Stimulated activated CD4-positive, alpha-beta T cell treated with anti-CD3 and anti-CD28 coated beads, Interleukin-1b, Interleukin-23, amount 100 ng/mL, for 48 hours (primary cell): ENCODE data around the gene ANKS3.

Experiments used
- DNase-seq: peaks from one replicate; pipeline ENCODE4 v3.0.0-alpha.2; 2020

ANKS3 gene

DNA sequence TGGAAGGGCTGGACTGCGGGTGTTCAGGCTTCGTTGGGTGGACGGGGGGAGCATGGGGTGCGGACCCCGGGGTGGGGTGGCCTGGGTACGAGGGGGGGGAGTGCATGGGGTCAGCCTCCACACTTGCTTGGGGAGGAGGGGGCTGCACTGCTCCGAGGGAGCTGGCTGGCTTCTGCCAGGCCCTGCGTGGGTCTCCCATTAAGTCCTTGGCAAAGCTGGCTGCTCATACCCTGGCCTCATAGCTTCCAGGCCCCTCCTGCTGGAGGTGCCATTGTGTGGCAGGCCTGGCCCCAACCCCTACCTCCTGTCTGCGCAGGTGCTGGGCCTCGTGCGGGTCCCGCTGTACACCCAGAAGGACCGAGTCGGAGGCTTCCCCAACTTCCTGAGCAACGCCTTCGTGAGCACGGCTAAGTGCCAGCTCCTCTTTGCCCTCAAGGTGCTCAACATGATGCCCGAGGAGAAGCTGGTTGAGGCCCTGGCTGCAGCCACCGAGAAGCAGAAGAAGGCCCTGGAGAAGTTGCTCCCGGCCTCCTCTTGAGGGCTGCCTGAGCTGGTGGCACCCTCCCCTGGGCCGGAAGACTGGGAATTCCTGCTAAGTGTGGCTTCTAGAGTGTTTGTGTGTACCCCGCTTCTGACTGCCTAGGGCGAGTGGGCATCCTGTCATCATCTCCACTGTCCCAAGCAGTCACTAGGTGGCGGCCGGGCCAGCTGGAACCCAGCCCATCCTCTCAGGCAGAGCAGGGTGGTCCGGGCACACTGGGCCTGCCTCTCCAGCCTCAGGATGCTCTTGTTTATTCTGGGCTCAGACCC, 39.2 kb downstream of the ANKS3 start:
- no peak for DNase-seq

- DNase-seq, result peak; percentile 33
Measured at GRCh38 chr16:4693956-4694641, 40.0 kb downstream of the ANKS3 start.

DNA sequence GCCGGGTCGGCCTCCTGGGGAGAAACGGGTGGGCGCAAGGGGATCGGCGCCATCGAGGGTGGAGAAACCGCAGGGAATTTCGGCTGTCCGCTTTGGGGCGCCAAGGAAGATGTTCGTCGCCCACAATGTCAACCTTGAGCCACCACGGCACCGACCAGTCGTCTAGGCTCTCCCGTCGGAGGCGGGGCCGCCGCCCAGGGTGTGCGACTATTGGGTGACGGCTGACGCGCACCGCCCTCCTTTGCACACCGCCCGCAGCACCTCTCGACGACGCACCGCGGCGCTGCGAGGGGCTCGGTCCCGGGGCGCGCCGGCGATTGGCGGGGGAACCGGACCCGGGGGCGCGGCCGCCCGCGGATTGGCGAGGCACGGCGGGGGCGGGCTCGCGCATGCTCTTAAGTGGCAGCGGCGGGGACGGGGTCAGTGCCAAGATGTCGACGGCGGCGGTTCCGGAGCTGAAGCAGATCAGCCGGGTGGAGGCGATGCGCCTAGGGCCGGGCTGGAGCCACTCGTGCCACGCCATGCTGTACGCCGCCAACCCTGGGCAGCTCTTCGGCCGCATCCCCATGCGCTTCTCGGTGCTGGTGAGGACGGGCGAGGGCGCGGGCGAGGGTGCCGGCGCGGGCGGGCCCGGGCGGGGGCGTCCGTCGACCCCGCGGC, 40.6 kb downstream of the ANKS3 start, which contains the start of gene NUDT16L1:
NUDT16L1 (plus strand) TSS at position 267 of the 660 bp plus-strand sequence; CDS start at position 432, 165 bp downstream.
- peak; percentile 95 for DNase-seq

- no peak for DNase-seq
Measured at GRCh38 chr16:4692460-4693295, 41.4 kb downstream of the ANKS3 start.

DNA sequence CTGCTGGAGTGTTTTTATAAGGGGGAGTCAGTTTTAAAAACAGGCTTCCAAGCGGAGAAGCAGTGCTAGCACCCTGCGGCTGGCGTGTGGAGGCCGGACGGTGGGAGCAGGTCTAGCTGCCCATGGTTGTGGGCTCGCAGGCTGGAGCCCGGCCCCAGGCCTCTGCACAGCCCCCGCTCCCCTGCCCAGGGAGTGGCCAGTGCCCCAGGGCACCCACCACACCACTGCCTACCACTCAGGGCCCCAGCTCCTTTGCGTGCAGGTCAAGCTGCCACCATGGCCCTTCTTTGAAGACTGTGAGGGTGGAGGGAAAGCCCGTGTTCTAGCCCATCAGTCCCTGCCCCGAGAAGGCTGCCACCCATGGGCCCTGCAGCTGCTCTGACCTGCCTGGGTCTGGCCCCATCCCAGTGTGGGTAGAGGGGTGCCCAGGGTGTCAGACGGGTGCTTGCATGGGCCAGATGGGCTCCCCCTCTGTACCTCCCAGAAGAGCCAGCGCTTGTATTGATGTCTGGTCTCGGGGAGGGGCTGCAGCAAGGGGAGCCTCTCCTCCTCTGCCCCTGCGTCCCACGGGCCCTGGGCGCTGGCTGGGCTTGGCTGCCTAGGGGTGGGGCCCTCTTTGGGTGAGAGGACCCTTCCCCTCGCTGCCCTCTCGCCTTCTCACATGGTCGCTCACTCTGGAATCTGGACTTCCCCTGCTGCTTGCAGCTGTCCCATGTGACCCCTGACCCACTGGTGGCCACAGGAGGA, 42.2 kb downstream of the ANKS3 start:
- DNase-seq, result no peak

DNA sequence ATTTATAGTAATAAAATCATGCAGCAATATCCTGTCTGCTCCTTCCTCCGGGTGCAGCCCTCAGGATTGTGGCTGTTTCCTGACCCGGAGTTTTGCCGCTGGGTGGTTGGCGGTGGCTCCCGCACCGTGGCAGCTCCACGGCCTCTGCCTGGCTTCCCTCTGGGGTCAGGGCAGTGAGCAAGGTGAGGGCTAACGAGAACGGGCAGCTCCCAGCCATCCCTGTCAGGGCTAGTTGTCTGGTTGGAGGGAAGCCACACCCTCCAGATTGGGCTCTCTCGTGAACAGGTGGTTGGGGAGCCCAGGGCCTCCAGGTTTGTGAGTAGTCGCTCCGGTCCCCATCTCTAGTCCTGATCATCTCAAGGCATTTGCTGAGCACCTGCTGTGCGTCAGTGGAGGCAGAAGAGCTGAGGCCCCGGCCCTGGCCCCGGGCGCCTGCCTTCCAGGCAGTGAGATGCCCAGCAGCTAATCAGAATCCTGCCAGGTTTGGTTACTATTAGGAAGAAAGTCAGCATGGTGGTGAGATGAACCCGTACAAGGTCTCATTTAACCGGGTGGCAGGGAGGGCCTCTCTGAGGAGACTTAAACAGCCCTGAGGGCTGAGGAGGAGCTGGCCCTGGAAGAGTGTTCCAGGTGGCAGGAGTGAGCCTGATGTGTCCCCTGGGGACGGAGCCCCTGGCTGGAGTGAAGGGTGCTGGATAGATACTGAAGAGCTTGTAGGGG, 43.0 kb downstream of the ANKS3 start:
- DNase-seq, result no peak

- DNase-seq, result no peak
Measured at GRCh38 chr16:4689864-4690704, 44.0 kb downstream of the ANKS3 start.

DNA sequence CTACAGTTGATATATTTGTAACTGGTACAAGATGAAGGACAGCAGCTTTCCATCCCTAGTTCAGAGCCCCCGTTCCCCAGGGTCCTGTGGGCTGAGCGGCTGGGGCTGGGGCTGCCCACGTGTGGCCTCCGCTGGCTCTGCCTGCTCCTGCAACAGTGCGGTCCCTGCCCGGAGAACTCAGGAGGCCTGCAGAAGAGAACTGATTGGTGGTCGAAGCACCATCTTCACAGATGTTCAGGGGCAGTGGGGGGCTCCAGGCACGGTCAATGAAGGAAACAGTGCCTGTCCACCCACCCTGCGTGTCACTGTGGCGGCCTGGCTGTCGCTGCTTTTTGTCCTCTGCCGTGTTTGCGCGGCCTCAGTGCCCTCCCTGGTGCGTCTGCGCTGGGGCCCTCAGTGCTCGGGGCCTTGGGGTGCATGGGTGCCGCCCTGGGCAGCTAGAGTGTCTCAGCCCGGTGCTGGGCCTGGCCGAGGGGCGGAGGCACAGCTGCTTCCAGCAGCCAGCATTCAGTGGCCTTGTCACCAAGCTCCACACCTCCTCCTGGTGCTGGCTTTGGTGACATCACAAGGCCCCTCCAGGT, 44.9 kb downstream of the ANKS3 start:
- DNase-seq, result no peak

DNA sequence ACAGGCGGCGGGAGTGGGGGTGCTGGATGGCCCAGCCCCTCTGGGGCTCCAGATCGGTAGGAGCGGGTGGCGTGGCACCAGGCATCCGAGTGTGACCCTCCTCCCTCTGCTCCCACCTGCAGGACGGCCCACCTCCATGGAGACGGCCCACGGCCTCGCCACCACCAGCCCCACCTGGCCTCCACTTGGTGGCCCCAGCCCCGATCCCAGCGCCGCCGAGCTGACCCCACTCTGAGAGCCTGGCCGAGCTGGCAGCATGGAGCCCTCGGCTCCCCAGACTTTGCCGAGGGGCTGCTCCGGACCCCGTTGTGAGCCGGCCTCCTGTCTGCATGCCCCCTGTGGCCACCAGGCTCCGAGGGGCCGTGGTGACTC, 45.4 kb downstream of the ANKS3 start:
- DNase-seq, result no peak

DNA sequence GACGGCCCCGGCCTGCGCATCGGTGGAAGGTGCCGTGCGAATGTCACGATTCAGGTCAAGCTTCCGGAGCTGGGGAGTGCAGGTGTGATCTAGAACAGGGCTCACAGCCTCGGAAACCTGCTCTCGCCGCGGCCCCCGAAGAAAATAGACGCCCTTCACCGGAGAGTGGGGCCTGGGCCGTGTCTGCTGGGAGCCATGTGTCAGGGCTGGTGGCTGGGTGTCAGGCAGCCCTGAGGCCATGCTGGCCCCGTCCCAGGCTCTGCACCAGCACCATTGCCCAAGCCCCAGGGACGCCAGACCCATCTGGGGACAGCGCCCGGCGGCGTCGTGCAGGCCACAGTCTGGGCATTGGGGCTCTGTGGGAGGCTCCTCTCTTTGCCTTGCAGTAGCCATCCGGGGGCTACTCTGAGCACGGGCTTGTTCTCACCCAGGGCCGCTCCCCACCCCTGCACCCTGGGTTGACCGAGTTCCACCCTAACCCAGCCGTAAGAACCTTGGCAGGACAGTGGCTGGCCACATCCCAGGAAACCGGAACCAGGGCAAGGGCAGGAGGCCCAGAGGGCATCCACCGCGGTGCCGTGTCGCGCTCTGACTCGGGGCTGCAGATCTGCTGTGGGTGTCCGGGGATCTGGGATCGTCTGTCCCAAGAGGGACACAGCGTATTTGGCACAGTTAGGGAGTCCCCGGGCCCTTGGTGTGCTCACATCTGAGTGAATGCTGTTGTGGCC, 46.0 kb downstream of the ANKS3 start:
- no peak for DNase-seq

- no peak for DNase-seq
Measured at GRCh38 chr16:4687416-4687815, 46.7 kb downstream of the ANKS3 start.

- no peak for DNase-seq
Measured at GRCh38 chr16:4686497-4687210, 47.4 kb downstream of the ANKS3 start.

DNA sequence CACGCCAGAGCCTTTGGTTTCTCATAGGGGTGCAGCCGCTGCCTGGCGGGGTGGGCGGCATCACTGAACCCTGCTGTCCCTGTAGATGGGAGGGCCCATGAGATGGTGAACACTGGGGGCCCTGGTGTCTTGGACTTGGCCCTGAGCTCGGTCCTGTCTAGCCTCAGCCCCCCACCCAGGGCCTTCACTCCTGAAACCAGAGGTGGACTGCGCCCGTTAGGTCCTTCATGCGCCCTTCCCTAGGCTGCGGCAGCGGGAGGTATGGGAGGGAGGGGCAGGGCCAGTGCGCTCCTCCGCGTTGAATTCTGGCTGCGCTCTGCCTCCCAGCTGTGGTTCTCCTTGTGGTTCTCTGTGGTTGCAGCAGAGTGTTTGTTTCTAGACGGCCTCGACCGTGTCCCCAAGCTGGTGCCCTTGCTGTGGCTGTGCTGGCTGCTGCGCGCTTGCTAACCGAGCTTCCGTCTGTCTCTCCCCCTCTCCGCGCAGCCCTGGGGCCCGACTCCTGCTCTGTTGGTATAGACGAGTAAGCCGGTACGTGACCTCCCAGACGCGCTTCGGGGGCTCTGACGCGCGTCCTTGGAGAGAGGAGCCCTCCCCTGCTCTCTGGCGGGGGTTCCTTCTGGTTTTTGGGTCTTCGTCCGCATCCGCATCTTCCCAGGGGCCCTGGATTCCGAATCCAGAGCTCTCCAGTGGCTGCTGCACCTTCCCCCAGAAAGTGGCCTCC, 48.1 kb downstream of the ANKS3 start:
- no peak for DNase-seq

DNA sequence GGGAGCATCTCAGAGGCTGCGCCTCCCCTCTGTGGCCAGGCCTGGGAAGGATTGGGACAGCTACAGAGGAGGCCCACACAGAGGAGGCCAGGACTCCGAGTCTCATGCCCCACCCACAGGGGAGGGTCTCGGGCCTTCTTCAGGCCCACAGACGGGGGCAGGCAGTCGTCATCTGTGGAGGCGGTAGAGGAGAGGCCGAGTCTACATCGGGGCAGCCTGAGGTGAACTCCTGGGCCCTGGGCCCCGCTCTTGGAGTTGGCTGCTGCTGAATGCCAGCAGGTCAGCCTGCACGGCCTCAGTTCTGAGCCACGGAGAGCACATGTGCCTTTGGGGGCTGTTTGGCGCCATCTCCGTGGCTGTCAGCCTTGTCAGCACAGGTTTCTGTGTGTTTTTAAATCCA, 48.8 kb downstream of the ANKS3 start:
- no peak for DNase-seq

- DNase-seq, result no peak
Measured at GRCh38 chr16:4684763-4685162, 49.3 kb downstream of the ANKS3 start.

DNA sequence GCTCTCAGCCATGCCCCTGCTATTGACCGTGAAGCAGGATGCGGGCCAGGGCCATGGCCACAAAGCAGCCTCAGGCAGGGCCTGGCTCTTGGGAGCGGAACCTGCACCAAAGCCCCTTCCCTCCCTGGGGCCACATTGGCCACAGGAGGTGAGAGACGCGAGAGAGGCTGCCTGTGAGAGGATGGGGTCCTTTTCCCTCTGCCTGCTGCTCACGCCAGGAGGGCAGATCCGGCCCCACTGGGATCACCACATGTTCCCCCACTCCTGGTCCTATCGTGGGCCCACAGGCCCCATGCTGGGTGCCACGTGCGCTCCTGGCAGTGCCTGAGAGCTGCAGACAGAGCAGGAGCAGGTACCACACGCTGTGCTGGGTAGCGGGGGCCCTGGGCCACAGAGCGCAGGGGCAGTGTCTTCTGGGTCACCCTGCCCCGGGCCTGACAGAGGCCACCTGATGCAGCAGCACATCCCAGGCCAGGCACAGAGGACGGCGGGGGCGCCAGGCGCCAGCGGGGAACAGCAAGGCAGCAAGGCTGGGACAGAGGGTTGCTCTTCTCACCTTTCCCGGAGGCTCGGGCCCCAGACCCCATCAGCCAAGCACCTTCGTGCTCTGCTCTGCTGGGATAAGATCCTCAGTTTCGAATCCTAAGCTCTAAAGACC, 49.9 kb downstream of the ANKS3 start:
- DNase-seq, result no peak

- DNase-seq, result no peak
Measured at GRCh38 chr16:4683255-4684057, 50.6 kb downstream of the ANKS3 start.
